HL-60 (cell line): ENCODE measurements around the gene CELF1.

ENCODE experiments used
- DNase-seq, 2 experiments: peaks; one replicate each; pipeline ENCODE4 v3.0.0-alpha.2; 2010 to 2020; ENCODE audit warnings: low read depth in 1 of 2, low spot score in 1 of 2
- H3K27ac ChIP-seq: fragments of 250-450 bp; sonication (Bioruptor Pico); replicated peaks from 2 replicates; pipeline ENCODE4 v1.5.1; 2020; ENCODE audit warnings: mild to moderate bottlenecking, moderate library complexity
- H3K27me3 ChIP-seq: fragments of 250-450 bp; sonication (Bioruptor Pico); 2 replicates; pipeline ENCODE4 v1.5.1; 2021; ENCODE audit warnings: mild to moderate bottlenecking, moderate library complexity; ENCODE audit not compliant: insufficient read depth, poor library complexity, severe bottlenecking
- H3K4me3 ChIP-seq: replicated peaks from 2 replicates; pipeline ENCODE4 v1.5.1; 2011; ENCODE audit warnings: mild to moderate bottlenecking, control low read depth, low read length; ENCODE audit not compliant: insufficient read depth
- CTCF ChIP-seq: IDR thresholded peaks from one replicate; pipeline ENCODE4 v1.5.1; 2011; ENCODE audit warnings: low read length, control low read depth, inconsistent platforms; ENCODE audit not compliant: insufficient read depth
- GABPA ChIP-seq: IDR thresholded peaks from 2 replicates; pipeline ENCODE4 v1.6.1; 2012; ENCODE audit warnings: low read depth
- POLR2AphosphoS5 ChIP-seq: IDR thresholded peaks from 2 replicates; pipeline ENCODE4 v1.6.1; 2012; ENCODE audit warnings: low read depth
- REST ChIP-seq: IDR thresholded peaks from 2 replicates; pipeline ENCODE4 v1.6.1; 2012; ENCODE audit warnings: low read depth; ENCODE audit not compliant: insufficient replicate concordance
- SPI1 ChIP-seq: IDR thresholded peaks from 2 replicates; pipeline ENCODE4 v1.6.1; 2012; ENCODE audit warnings: low read depth, mild to moderate bottlenecking, borderline replicate concordance

CELF1 gene

GRCh38 chr11:47571895-47572294 lies 19.0 kb upstream of the CELF1 start:
- no peak for TF ChIP-seq REST
- no peak for TF ChIP-seq GABPA
- TF ChIP-seq POLR2AphosphoS5: no peak
- no peak for TF ChIP-seq SPI1
- no peak for TF ChIP-seq CTCF
- H3K27ac ChIP-seq: no peak overlapping the region
- no peak overlapping the region for H3K4me3 ChIP-seq
- no peaks in the 10 kb centered on the region for H3K27me3 ChIP-seq
- no peak for DNase-seq

- Histone ChIP-seq H3K27ac (no peak overlapping the region), H3K4me3 (no peak overlapping the region), H3K27me3 (no peaks in the 10 kb centered on the region)
- TF ChIP-seq POLR2AphosphoS5: no peak
- no peak for TF ChIP-seq CTCF
- no peak for TF ChIP-seq REST
- no peak for TF ChIP-seq GABPA
- TF ChIP-seq SPI1: no peak
- no peak for DNase-seq
Observed at GRCh38 chr11:47571357-47571729, 18.4 kb upstream of the CELF1 start.

GRCh38 chr11:47570651-47571356 lies 17.9 kb upstream of the CELF1 start:
- Histone ChIP-seq H3K27me3 (no peaks in the 10 kb centered on the region), H3K4me3 (no peak overlapping the region), H3K27ac (0 out of 2 replicates have a peak overlapping the region, but pooled peaks have one; percentile 19)
- TF ChIP-seq POLR2AphosphoS5: no peak
- no peak for TF ChIP-seq REST
- TF ChIP-seq GABPA: no peak
- TF ChIP-seq CTCF: no peak
- TF ChIP-seq SPI1: no peak
- no peak for DNase-seq
